ENCODE data around the gene TMCO6.

DNA sequence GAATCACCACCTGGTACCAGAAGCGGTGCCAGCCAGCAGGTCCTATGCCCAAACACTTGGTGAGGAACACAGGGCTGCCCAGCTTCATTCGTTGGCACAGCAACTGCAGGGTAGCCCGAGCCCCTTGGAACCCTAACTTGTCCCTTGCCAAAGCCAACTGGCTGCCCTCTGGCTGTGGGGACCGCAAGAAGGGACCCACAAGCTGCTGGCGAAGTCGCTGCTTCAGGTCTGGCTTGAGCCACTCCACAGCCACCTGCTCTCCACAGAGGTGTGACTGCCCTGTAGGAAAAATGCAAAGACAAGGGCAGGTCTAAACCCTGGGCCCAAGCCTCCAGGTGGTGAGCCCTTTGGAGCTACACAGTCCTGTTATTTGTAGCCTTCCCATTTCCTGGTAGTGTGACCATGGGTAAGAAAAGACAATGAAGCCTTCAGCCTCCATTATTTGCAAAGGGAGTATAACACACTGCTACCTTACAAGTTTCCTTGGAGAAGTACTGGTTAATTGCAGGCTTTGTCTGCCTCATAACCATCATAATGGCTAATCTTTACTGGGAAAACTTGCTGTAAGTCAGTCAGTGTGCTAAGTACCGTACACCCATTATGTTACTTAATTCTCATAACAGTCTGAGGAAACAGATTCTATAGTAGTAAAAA is 32.3 kb downstream of the TMCO6 start:
- TF ChIP-seq POLR2A (IDR thresholded peaks at IDR 0.05; ENCODE audit: low read length) (no peak), GATA1 (IDR thresholded peaks at IDR 0.05; ENCODE audit: low read depth, low read length) (no peak)

All from erythroblast (primary cell).